CD4-positive, alpha-beta memory T cell (primary cell): ENCODE results near the gene IL20RB. TPM values are rescaled to one million over a fixed set of nuclear protein-coding genes. Genes with fewer than 3 reads are reported as not detected.
"Not testable (repeated sequence)": the region's sequence is repeated elsewhere in the genome, so short reads cannot be mapped to it uniquely, and the experiment has no call there.

Experiments
- CTCF ChIA-PET: fragments of 350-600 bp; sonication (Branson Sonifier 250); formaldehyde crosslinking; loops from one replicate; lab custom pipeline; 2021; ENCODE audit warnings: inconsistent platforms; ENCODE audit not compliant: partially characterized antibody; lab: Charles Lee
- POLR2A ChIA-PET: fragments of 350-600 bp; sonication (Branson Sonifier 250); formaldehyde crosslinking; loops from one replicate; lab custom pipeline; 2021; ENCODE audit not compliant: partially characterized antibody; lab: Charles Lee
- DNase-seq, 5 donors: peaks; one replicate each; pipeline versions ENCODE4 v3.0.0 to v3.0.0-alpha.2; 2020 to 2022; ENCODE audit warnings: mixed read lengths in 1 of 5
- H3K27ac ChIP-seq: one replicate; pipeline ENCODE4 v1.7.0; 2013; ENCODE audit warnings: low read depth, low read length
- H3K27me3 ChIP-seq: 2 replicates; pipeline ENCODE4 v1.7.0; 2013; ENCODE audit warnings: mild to moderate bottlenecking, low read length, moderate library complexity; ENCODE audit not compliant: insufficient read depth
- H3K36me3 ChIP-seq: 2 replicates; pipeline ENCODE4 v1.7.0; 2013; ENCODE audit warnings: mild to moderate bottlenecking, low read length, moderate library complexity; ENCODE audit not compliant: insufficient read depth
- H3K4me1 ChIP-seq: 2 replicates; pipeline ENCODE4 v1.7.0; 2013; ENCODE audit warnings: mild to moderate bottlenecking, low read length, moderate library complexity; ENCODE audit not compliant: insufficient read depth
- H3K4me3 ChIP-seq, 2 donors: one replicate each; pipeline ENCODE4 v1.7.0; 2013; ENCODE audit warnings: low read length in 2 of 2, mild to moderate bottlenecking in 1 of 2
- H3K9me3 ChIP-seq, 2 donors: one replicate each; pipeline ENCODE4 v1.7.0; 2013; ENCODE audit warnings: low read length in 2 of 2, control low read depth in 1 of 2; ENCODE audit not compliant: control insufficient read depth in 1 of 2
- H3K27ac Mint-ChIP-seq, 7 donors: one replicate each; pipeline ENCODE4 v1.8.0; 2020 to 2021; ENCODE audit warnings: mixed read lengths in 7 of 7, mild to moderate bottlenecking in 6 of 7, inconsistent platforms in 3 of 7, moderate library complexity in 3 of 7
- H3K27me3 Mint-ChIP-seq, 2 donors: one replicate each; pipeline ENCODE4 v1.8.0; 2020 to 2021; ENCODE audit warnings: mixed read lengths in 2 of 2
- H3K36me3 Mint-ChIP-seq, 2 donors: one replicate each; pipeline ENCODE4 v1.8.0; 2020 to 2021; ENCODE audit warnings: mixed read lengths in 2 of 2, inconsistent platforms in 1 of 2, mild to moderate bottlenecking in 1 of 2
- H3K4me1 Mint-ChIP-seq, 4 donors: one replicate each; pipeline ENCODE4 v1.8.0; 2020 to 2021; ENCODE audit warnings: mixed read lengths in 4 of 4, mild to moderate bottlenecking in 1 of 4
- H3K4me3 Mint-ChIP-seq, 8 donors: one replicate each; pipeline ENCODE4 v1.8.0; 2020 to 2021; ENCODE audit warnings: mixed read lengths in 8 of 8, mild to moderate bottlenecking in 7 of 8, moderate library complexity in 6 of 8, inconsistent platforms in 3 of 8
- H3K9me3 Mint-ChIP-seq, 8 donors: one replicate each; pipeline ENCODE4 v1.8.0; 2020 to 2021; ENCODE audit warnings: mixed read lengths in 8 of 8, mild to moderate bottlenecking in 5 of 8, inconsistent platforms in 3 of 8, moderate library complexity in 1 of 8
- intact Hi-C: fragments of 100-400 bp; cut with micrococcal nuclease; formaldehyde crosslinking; loops from one replicate; pipeline ENCODE4 v1.15.1; 2023
- polyA plus RNA-seq, 2 donors: library from polyadenylated mRNA; unstranded; fragments of 300-500 nt; fragmentation: Illumina TruSeq; gene quantifications; one replicate each; pipeline ENCODE4 v1.2.3, GENCODE V29; 2021
- total RNA-seq, 2 experiments: library from RNA; stranded (reverse); gene quantifications; one replicate each; pipeline ENCODE4 v1.2.3, GENCODE V29; 2021

Gene IL20RB
- total and polyA plus RNA-seq, 4 experiments from 2014 or later: 1.4 to 2.7 (median 1.5) TPM; not detected in 1

DNA sequence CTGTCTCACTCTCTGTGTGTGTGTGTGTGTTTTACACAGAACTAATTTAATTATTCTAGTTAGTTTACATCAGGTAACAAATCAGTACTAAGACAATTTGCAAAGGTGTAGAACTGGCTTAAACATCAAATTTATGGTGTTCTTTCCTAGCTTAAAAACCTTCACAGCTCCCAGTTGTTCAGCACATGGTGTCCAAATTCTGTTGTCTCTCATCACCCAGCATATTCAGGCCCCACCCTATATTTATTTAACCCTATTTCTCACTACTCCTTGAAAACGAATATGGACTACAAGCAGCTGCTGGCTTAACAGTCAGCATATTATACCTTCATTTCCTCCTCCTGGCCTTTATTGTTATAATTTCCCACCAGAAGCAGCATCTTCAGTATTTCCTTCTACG lies 1.2 kb downstream of the IL20RB start:
- Histone ChIP-seq H3K9me3 (no peaks in the 10 kb centered on the region), H3K4me1 (peaks cover 15% of the 10 kb centered on the region), H3K36me3 (no peaks in the 10 kb centered on the region), H3K27me3 (no peaks in the 10 kb centered on the region), H3K4me3 (no peak overlapping the region), H3K27ac (no peak overlapping the region)
- peaks cover 10 to 24% (median 20%) of the 10 kb centered on the region in 4 donors for H3K4me1 Mint-ChIP-seq
- peaks cover 0 to 3% of the 10 kb centered on the region in 2 donors for H3K36me3 Mint-ChIP-seq
- intact Hi-C loops: no loop called here
- no peaks in the 10 kb centered on the region for H3K27me3 Mint-ChIP-seq
- H3K4me3 Mint-ChIP-seq: no peak overlapping the region
- ChIA-PET CTCF (interaction anchor here (1.2 kb wide), 1 partner anchor 567 kb away, joined by 3 read pairs; no protein-coding TSS in a partner anchor), POLR2A (interaction anchor here (2.9 kb wide), 1 partner anchor 206 kb away, joined by 8 read pairs; the partner anchor contains the start of gene STAG1)
- no peak for DNase-seq
- peaks cover 0 to 4% (median 0%) of the 10 kb centered on the region in 8 donors for H3K9me3 Mint-ChIP-seq
- H3K27ac Mint-ChIP-seq: no peak overlapping the region

- H3K9me3 Mint-ChIP-seq: peaks cover 0 to 4% (median 0%) of the 10 kb centered on the region in 8 donors
- peaks cover 11% of the 10 kb centered on the region for H3K4me1 ChIP-seq
- no peaks in the 10 kb centered on the region for H3K27me3 ChIP-seq
- no peak overlapping the region for H3K27ac Mint-ChIP-seq
- ChIA-PET POLR2A (no interaction called here), CTCF (no interaction called here)
- H3K9me3 ChIP-seq: no peaks in the 10 kb centered on the region
- H3K36me3 ChIP-seq: no peaks in the 10 kb centered on the region
- no peak overlapping the region for H3K27ac ChIP-seq
- H3K4me3 ChIP-seq: no peak overlapping the region
- H3K27me3 Mint-ChIP-seq: no peaks in the 10 kb centered on the region
- no peak for DNase-seq
- no peak overlapping the region for H3K4me3 Mint-ChIP-seq
- peaks cover 0 to 3% of the 10 kb centered on the region in 2 donors for H3K36me3 Mint-ChIP-seq
- intact Hi-C loops: no loop called here
- peaks cover 10 to 20% (median 16%) of the 10 kb centered on the region in 4 donors for H3K4me1 Mint-ChIP-seq
Observed at GRCh38 chr3:136959599-136959998, 1.8 kb downstream of the IL20RB start.

DNA sequence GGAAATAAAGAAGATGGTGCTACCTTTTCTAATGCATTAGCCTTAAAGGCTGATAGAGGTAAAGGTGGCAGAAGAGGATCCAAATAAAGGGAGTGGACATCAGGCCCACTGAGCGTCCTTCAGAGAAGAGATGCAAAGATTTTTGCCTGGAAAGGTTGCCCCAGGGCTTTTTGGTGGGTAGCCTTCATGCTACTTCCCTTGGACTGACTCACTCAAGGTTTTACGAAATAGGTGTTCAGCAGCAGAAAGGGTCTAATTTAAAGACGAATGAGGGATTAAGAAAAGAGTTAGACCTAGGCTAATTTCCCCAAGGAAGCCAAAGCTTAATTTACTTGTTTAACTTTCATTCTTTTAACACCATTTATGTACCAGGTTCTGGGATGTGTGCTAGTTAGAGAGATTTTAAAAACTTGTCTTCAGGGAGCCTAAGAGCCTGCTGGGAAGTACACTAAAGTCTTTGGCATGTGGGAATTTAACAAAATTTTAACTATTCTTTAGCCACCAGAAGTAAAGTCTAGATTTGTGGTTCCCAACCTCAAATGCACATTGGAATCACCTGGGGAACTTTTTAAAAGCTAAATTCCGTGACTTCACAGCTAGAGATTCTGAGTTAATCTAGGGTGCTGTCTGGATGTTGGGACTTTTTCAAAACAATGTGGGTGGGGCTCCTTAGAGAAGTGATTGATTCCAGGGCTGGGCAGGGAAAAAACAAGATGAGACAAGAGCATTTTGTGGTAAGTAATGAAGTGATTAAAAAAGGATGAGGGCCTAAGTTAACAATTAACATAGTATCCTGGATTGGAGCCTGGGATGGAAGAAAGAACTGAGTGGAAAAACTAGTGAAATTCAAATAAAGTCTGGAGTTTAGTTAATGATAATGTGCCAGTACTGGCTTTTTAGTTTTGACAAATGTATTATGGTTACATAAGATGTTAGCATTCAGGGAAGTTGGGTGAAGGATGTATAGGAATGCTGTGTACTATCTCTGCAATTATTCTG lies 3.4 kb downstream of the IL20RB start:
- peak overlapping the region in 1 of 8 donors; percentile 3 for H3K4me3 Mint-ChIP-seq
- peaks cover 0 to 3% of the 10 kb centered on the region in 2 donors for H3K36me3 Mint-ChIP-seq
- no peaks in the 10 kb centered on the region for H3K27me3 ChIP-seq
- H3K4me3 ChIP-seq: no peak overlapping the region
- peak overlapping the region in 2 of 7 donors; percentile 40 to 42 for H3K27ac Mint-ChIP-seq
- DNase-seq: no peak
- no peaks in the 10 kb centered on the region for H3K4me1 ChIP-seq
- no peaks in the 10 kb centered on the region for H3K36me3 ChIP-seq
- peaks cover 2 to 6% (median 4%) of the 10 kb centered on the region in 4 donors for H3K4me1 Mint-ChIP-seq
- no peak overlapping the region for H3K27ac ChIP-seq
- H3K9me3 Mint-ChIP-seq: peaks cover 0 to 4% (median 0%) of the 10 kb centered on the region in 8 donors
- intact Hi-C loops: no loop called here
- H3K9me3 ChIP-seq: no peaks in the 10 kb centered on the region
- H3K27me3 Mint-ChIP-seq: no peaks in the 10 kb centered on the region
- ChIA-PET CTCF (no interaction called here), POLR2A (no interaction called here)

- Histone ChIP-seq H3K27ac (no peak overlapping the region), H3K27me3 (no peaks in the 10 kb centered on the region), H3K36me3 (no peaks in the 10 kb centered on the region), H3K9me3 (no peaks in the 10 kb centered on the region), H3K4me3 (no peak overlapping the region), H3K4me1 (no peaks in the 10 kb centered on the region)
- Mint-ChIP-seq H3K4me1 (peaks cover 0 to 3% (median 1%) of the 10 kb centered on the region in 4 donors), H3K36me3 (peaks cover 0 to 3% of the 10 kb centered on the region in 2 donors), H3K4me3 (no peak overlapping the region), H3K27ac (no peak overlapping the region), H3K27me3 (no peaks in the 10 kb centered on the region), H3K9me3 (peaks cover 0 to 4% (median 0%) of the 10 kb centered on the region in 8 donors)
- ChIA-PET CTCF (interaction anchor here (0.7 to 1.0 kb wide), 5 partner anchors 12 to 888 kb away, joined by 3 to 5 read pairs (median 3); no protein-coding TSS in a partner anchor), POLR2A (interaction anchor here (0.5 to 0.6 kb wide), 2 partner anchors 23 to 100 kb away, joined by 4 read pairs; no protein-coding TSS in a partner anchor)
- DNase-seq: no peak
- intact Hi-C loops: no loop called here
Observed at GRCh38 chr3:136962927-136963326, 5.1 kb downstream of the IL20RB start.

GRCh38 chr3:136969539-136969938 lies 11.8 kb downstream of the IL20RB start:
- not testable (repeated sequence) for H3K4me3 ChIP-seq

GRCh38 chr3:136973352-136973751 lies 15.6 kb downstream of the IL20RB start:
- no peaks in the 10 kb centered on the region for H3K27me3 Mint-ChIP-seq
- no peaks in the 10 kb centered on the region for H3K9me3 ChIP-seq
- H3K27ac ChIP-seq: no peak overlapping the region
- H3K9me3 Mint-ChIP-seq: peaks cover 3 to 24% (median 13%) of the 10 kb centered on the region in 8 donors
- no peaks in the 10 kb centered on the region for H3K27me3 ChIP-seq
- CTCF ChIA-PET: no interaction called here
- peaks cover 0 to 4% (median 0%) of the 10 kb centered on the region in 4 donors for H3K4me1 Mint-ChIP-seq
- H3K27ac Mint-ChIP-seq: no peak overlapping the region
- POLR2A ChIA-PET: no interaction called here
- H3K4me3 ChIP-seq: no peak overlapping the region
- H3K36me3 Mint-ChIP-seq: peaks cover 6 to 17% of the 10 kb centered on the region in 2 donors
- no peak overlapping the region for H3K4me3 Mint-ChIP-seq
- intact Hi-C loops: no loop called here
- no peak for DNase-seq
- no peaks in the 10 kb centered on the region for H3K4me1 ChIP-seq
- no peaks in the 10 kb centered on the region for H3K36me3 ChIP-seq

More at GRCh38 chr3:136969539-136969938, 11.8 kb downstream of the IL20RB start:
- POLR2A ChIA-PET, CTCF ChIA-PET, intact Hi-C loops, H3K27ac Mint-ChIP-seq, H3K27me3 ChIP-seq, H3K36me3 ChIP-seq, H3K4me1 ChIP-seq, H3K9me3 ChIP-seq, DNase-seq, H3K4me3 Mint-ChIP-seq, H3K27me3 Mint-ChIP-seq, H3K27ac ChIP-seq, H3K4me1 Mint-ChIP-seq: not testable (repeated sequence)
- Mint-ChIP-seq H3K36me3 (peaks cover 4 to 11% of the 10 kb centered on the region in 2 donors), H3K9me3 (peaks cover 3 to 15% (median 7%) of the 10 kb centered on the region in 8 donors)

DNA sequence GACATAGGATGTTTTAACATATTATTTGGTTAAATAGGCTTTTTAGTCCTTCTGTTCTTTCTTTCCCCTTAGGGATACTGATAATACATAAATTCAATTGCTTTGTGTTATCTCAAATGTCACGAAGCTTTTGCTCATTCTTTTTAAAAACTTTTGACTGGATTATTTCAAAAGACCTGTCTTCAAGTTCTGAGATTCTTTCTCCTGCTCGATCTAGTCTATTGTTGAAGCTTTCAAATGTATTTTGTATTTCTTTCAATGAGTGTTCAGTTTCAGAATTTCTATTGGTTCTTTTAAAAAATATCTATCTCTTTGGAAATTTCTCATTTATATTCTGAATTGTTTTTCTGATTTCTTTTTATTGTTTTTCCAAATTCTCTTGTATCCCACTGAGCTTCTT lies 16.9 kb downstream of the IL20RB start:
- intact Hi-C loops: no loop called here
- CTCF ChIA-PET: no interaction called here
- no peaks in the 10 kb centered on the region for H3K27me3 ChIP-seq

More for the DNA sequence above, 16.9 kb downstream of the IL20RB start:
- H3K9me3 ChIP-seq: no peaks in the 10 kb centered on the region
- no peak overlapping the region for H3K27ac Mint-ChIP-seq
- H3K27ac ChIP-seq: no peak overlapping the region
- H3K36me3 Mint-ChIP-seq: peaks cover 6 to 17% of the 10 kb centered on the region in 2 donors
- POLR2A ChIA-PET: no interaction called here
- H3K4me1 Mint-ChIP-seq: peaks cover 0 to 4% (median 0%) of the 10 kb centered on the region in 4 donors
- no peaks in the 10 kb centered on the region for H3K36me3 ChIP-seq
- DNase-seq: no peak
- H3K4me3 Mint-ChIP-seq: no peak overlapping the region
- H3K9me3 Mint-ChIP-seq: peaks cover 3 to 24% (median 13%) of the 10 kb centered on the region in 8 donors
- H3K27me3 Mint-ChIP-seq: no peaks in the 10 kb centered on the region
- H3K4me3 ChIP-seq: no peak overlapping the region
- H3K4me1 ChIP-seq: no peaks in the 10 kb centered on the region
